GM19193 (cell line): Measurements from ENCODE around the gene FLT3.

Source experiments
- POLR2A ChIP-seq: IDR thresholded peaks from 4 replicates; pipeline ENCODE4 v1.6.1; 2011; ENCODE audit not compliant: insufficient read depth, insufficient read length; ENCODE audit errors: extremely low read depth

Gene FLT3

GRCh38 chr13:28120317-28120716 lies 19.9 kb upstream of the FLT3 start:
- no peak for TF ChIP-seq POLR2A

DNA sequence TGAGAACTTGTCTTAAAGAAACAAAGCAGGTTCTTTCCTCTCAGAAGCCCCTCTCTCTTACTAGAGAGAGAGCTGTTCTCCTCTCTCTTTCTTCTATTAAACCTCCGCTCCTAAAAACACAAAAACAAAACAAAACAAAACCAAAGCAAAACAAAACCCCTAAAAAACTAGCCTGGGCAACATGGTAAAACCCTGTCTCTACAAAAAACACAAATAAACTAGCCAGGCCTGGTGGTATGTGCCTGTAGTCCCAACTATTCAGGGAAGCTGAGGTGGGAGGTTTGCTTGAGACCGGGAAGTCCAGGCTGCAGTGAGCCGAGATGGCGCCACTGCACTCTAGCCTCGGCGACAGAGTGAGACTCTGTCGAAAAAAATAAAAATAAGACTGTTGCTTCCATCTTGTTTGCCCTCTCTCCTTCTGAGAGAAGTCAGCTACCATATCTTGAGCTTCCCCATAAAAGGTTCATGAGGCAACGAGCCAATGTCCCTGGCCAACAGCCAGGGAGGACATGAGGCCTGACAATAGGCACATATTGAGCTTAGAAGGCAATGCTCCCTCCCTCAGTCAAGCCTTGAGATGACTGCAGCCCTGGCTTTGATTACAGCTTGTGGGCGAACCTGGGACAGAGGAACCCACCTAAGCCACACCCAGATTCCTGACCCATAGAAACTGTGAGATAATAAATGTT lies 17.5 kb upstream of the FLT3 start:
- TF ChIP-seq POLR2A = no peak

GRCh38 chr13:28116736-28117135 lies 16.4 kb upstream of the FLT3 start:
- TF ChIP-seq POLR2A = no peak

GRCh38 chr13:28110414-28110813 lies 10.0 kb upstream of the FLT3 start:
- no peak for TF ChIP-seq POLR2A

DNA sequence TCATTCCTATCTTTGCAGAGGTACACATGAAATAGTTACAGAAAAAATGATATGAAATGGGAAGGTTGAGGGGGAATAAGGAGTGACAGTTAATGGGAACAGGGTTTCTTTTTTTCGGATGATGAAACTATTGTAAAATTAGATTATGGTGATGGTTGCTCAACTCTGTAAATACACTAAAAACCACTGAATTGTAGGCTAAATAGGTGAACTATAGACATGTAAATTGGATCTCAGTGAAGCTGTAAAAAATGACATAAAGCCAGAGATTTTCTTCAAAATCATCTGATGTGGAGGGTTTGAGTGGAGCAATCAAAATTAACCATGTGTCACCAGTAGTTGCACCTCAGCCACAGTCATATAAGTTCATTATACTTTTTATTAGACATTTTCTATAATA lies 6.6 kb upstream of the FLT3 start:
- no peak for TF ChIP-seq POLR2A

DNA sequence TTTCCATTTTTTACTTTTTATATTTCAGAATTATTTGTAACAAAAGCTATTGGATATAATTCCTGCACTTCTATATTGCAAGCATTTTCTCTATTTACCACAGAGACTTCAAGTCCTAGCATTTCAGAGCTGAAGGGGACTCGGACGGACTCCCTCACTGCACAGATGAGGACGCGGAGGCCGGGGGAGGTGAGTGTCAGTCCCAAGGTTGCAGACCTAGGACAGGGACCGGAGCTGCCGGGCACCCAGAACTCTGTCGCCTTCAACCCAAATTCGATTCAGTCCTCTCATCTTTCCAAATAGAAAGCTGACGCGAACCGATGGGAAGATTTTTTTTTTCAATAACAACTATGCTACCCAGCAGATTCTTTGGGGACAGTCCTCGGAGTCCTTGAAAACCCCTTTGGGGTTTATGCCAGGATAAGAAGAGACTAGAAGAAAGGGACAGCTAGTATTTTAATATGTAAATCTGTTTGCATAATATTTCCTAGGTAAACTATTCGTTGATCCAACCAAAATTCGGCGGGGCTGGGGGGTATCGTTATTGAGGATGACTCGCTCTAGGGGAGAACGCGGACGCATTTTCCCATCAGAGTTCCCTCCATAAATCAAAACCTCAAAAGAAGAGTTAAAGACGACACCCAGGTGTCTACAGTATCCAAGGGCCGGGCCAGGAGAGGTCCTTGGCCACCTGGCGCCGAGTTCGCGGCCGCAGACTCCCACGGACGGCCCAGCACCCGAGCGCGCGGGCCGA lies 803 bp downstream of the FLT3 start:
- no peak for TF ChIP-seq POLR2A

GRCh38 chr13:28097503-28097902 lies 2.9 kb downstream of the FLT3 start:
- no peak for TF ChIP-seq POLR2A

DNA sequence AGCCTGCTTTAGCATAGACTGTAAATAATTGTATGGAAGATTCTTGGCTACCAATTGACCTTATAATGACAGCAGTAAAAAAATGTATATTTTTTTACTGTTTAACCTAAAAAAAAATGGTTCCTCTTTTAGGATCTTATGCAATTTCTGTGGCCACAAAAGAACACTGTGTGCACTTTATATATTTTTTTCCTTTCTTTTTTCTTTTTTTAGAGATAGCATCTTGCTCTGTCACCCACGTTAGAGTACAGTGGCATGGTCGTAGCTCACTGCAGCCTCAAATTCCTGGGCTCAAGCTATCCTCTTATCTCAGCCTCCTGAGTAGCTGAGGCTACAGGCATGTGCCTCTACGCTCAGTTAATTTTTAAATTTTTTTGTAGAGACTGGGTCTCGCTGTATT lies 6.1 kb downstream of the FLT3 start:
- TF ChIP-seq POLR2A = no peak

GRCh38 chr13:28093881-28094280 lies 6.5 kb downstream of the FLT3 start:
- TF ChIP-seq POLR2A = no peak

- TF ChIP-seq POLR2A = no peak
Measured at GRCh38 chr13:28092431-28092830, 7.9 kb downstream of the FLT3 start.

GRCh38 chr13:28089065-28089464 lies 11.3 kb downstream of the FLT3 start:
- TF ChIP-seq POLR2A = no peak

- no peak for TF ChIP-seq POLR2A
Measured at GRCh38 chr13:28077231-28077630, 23.1 kb downstream of the FLT3 start.

DNA sequence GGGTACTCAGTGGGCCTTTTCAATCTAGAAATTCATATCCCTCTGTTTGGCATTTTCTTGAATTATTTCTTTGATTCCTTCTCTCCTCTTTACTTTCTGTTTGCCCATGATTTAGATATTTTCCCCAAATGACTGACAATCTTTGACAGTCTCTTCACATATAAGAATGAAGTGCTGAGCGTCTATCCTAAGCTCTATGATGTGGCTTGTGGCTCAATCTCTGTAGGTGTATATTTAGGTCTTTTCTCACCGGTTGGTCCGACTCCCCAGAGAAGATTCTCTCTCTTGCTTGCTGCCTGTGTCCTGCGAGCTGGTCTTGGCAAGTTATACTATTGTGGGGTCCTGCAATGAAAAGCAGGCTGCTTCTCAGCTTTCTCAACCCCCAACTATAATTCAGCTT lies 29.0 kb downstream of the FLT3 start:
- TF ChIP-seq POLR2A = no peak

GRCh38 chr13:28067491-28067890 lies 32.9 kb downstream of the FLT3 start:
- no peak for TF ChIP-seq POLR2A

GRCh38 chr13:28058866-28059613 lies 41.3 kb downstream of the FLT3 start:
- no peak for TF ChIP-seq POLR2A

- TF ChIP-seq POLR2A = no peak
Measured at GRCh38 chr13:28056970-28057712, 43.2 kb downstream of the FLT3 start.

DNA sequence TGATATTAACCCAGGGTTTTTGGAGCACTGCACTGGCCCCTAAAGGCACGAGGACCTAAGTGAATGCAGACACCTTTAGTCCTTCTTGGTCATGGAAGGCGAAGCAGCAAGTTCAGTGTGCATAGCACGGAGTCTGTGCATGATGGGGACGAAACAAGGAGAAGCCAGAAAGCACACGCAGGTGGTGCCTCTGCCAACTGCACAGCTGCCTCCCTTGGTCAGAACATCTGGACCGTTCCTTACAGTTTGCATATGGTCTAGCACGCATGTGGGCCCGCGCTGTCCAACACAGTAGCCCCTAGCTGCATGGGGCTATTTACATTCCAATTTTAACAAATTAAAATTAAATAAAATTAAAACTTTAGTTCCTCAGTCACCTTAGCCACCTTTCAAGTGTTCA lies 44.0 kb downstream of the FLT3 start:
- no peak for TF ChIP-seq POLR2A
